Measurements from ENCODE around the gene ACADSB. TPM values are rescaled to one million over a fixed set of nuclear protein-coding genes. Genes with fewer than 3 reads are reported as not detected.
A peak's percentile ranks its signal among the peaks of the same experiment; 100 is the strongest.

Gene ACADSB
- total RNA-seq, 1 donor from 2014 or later = 4.4 TPM

- no peak for DNase-seq (ENCODE audit: low read depth)
- H3K4me3 ChIP-seq (ENCODE audit: low read depth, low read length) = no peak overlapping the region
- no peak for TF ChIP-seq CTCF (conservative IDR thresholded peaks at IDR 0.05; ENCODE audit: low read depth, low read length)
These were observed 26.8 kb downstream of the ACADSB start for GRCh38 chr10:123035467-123036086.

GRCh38 chr10:123038782-123039631 lies 30.2 kb downstream of the ACADSB start:
- no peak overlapping the region for H3K4me3 ChIP-seq (ENCODE audit: low read depth, low read length)
- TF ChIP-seq CTCF (conservative IDR thresholded peaks at IDR 0.05; ENCODE audit: low read depth, low read length) = no peak
- no peak for DNase-seq (ENCODE audit: low read depth)

- TF ChIP-seq CTCF (conservative IDR thresholded peaks at IDR 0.05; ENCODE audit: low read depth, low read length) = no peak
- no peak for DNase-seq (ENCODE audit: low read depth)
- no peak overlapping the region for H3K4me3 ChIP-seq (ENCODE audit: low read depth, low read length)
These were observed 30.8 kb downstream of the ACADSB start for GRCh38 chr10:123039632-123039930.

- no peak for DNase-seq (ENCODE audit: low read depth)
- no peak for TF ChIP-seq CTCF (conservative IDR thresholded peaks at IDR 0.05; ENCODE audit: low read depth, low read length)
- no peak overlapping the region for H3K4me3 ChIP-seq (ENCODE audit: low read depth, low read length)
These were observed 34.1 kb downstream of the ACADSB start for GRCh38 chr10:123042708-123043408.

- peak; percentile 90 for TF ChIP-seq CTCF (conservative IDR thresholded peaks at IDR 0.05; ENCODE audit: low read depth, low read length)
- no peak overlapping the region for H3K4me3 ChIP-seq (ENCODE audit: low read depth, low read length)
- DNase-seq (ENCODE audit: low read depth) = no peak
These were observed 34.7 kb downstream of the ACADSB start for GRCh38 chr10:123043409-123043925.

GRCh38 chr10:123044391-123044790 lies 35.6 kb downstream of the ACADSB start:
- H3K4me3 ChIP-seq (ENCODE audit: low read depth, low read length) = no peak overlapping the region
- DNase-seq (ENCODE audit: low read depth) = no peak
- TF ChIP-seq CTCF (conservative IDR thresholded peaks at IDR 0.05; ENCODE audit: low read depth, low read length) = peak; percentile 43

Data from epithelial cell of proximal tubule (primary cell).